HG02870 (cell line): ENCODE results near the gene TBKBP1.

Source experiments
- ATAC-seq: cut with Tn5 transposase; IDR thresholded peaks from one replicate; pipeline ENCODE4 v1.9.1; 2021; ENCODE audit warnings: mild to moderate bottlenecking, moderate library complexity; ENCODE audit not compliant: unreplicated experiment

Gene TBKBP1

GRCh38 chr17:47712330-47713023 lies 18.5 kb downstream of the TBKBP1 start:
- ATAC-seq, result no peak

GRCh38 chr17:47713980-47714700 lies 20.2 kb downstream of the TBKBP1 start:
- no peak for ATAC-seq

GRCh38 chr17:47714773-47715396 lies 20.9 kb downstream of the TBKBP1 start:
- ATAC-seq, result no peak

GRCh38 chr17:47715669-47716325 lies 21.8 kb downstream of the TBKBP1 start:
- ATAC-seq, result no peak

- ATAC-seq, result no peak
Measured at GRCh38 chr17:47716375-47716774, 22.4 kb downstream of the TBKBP1 start.

- ATAC-seq, result no peak
Measured at GRCh38 chr17:47717261-47717697, 23.3 kb downstream of the TBKBP1 start.

- no peak for ATAC-seq
Measured at GRCh38 chr17:47717979-47718621, 24.1 kb downstream of the TBKBP1 start.

GRCh38 chr17:47718634-47719405 lies 24.9 kb downstream of the TBKBP1 start:
- no peak for ATAC-seq

GRCh38 chr17:47719411-47720152 lies 25.6 kb downstream of the TBKBP1 start:
- no peak for ATAC-seq

- no peak for ATAC-seq
Measured at GRCh38 chr17:47720196-47720595, 26.2 kb downstream of the TBKBP1 start.

- ATAC-seq, result no peak
Measured at GRCh38 chr17:47720754-47721533, 27.0 kb downstream of the TBKBP1 start.

GRCh38 chr17:47721725-47722124 lies 27.8 kb downstream of the TBKBP1 start:
- no peak for ATAC-seq

GRCh38 chr17:47724705-47725104 lies 30.7 kb downstream of the TBKBP1 start:
- no peak for ATAC-seq

GRCh38 chr17:47725446-47726111 lies 31.6 kb downstream of the TBKBP1 start:
- no peak for ATAC-seq

- ATAC-seq, result no peak
Measured at GRCh38 chr17:47726796-47727703, 33.1 kb downstream of the TBKBP1 start.

GRCh38 chr17:47727704-47728036 lies 33.7 kb downstream of the TBKBP1 start:
- no peak for ATAC-seq

GRCh38 chr17:47728214-47728877 lies 34.4 kb downstream of the TBKBP1 start:
- no peak for ATAC-seq
